Spleen (tissue), 7 donors: ENCODE measurements around the gene TGDS.
"Not testable (repeated sequence)": the region's sequence is repeated elsewhere in the genome, so short reads cannot be mapped to it uniquely, and the experiment has no call there.

Experiments used
- POLR2AphosphoS5 ChIP-seq, 3 donors: sonication (generic); formaldehyde crosslinking; IDR thresholded peaks; one replicate each; pipeline ENCODE4 v1.5.1; 2017; ENCODE audit warnings: antibody characterized with exemption in 3 of 3
- TF ChIP-seq, protein P1 (sequence below), 11 experiments: fragments of 200-600 bp in 7 of 11; fragments of 450-650 bp in 4 of 11; sonication (generic) in 4 of 11; IDR thresholded peaks in 8 of 11; conservative IDR thresholded peaks in 3 of 11; 1 replicate in 7 of 11; 2 replicates in 4 of 11; pipeline versions ENCODE4 v1.4.0 to v1.8.0; 2016 to 2021; ENCODE audit warnings: antibody characterized with exemption in 11 of 11, inconsistent platforms in 4 of 11, mild to moderate bottlenecking in 1 of 11
- donor health status: DM: no; HTN: no; CAD: no; lungs with moderate emphysema.
- donor health status: DM: no; HTN: no; CAD: no.
- donor health status: DM: no; HTN: no; CAD: no.

DNA sequence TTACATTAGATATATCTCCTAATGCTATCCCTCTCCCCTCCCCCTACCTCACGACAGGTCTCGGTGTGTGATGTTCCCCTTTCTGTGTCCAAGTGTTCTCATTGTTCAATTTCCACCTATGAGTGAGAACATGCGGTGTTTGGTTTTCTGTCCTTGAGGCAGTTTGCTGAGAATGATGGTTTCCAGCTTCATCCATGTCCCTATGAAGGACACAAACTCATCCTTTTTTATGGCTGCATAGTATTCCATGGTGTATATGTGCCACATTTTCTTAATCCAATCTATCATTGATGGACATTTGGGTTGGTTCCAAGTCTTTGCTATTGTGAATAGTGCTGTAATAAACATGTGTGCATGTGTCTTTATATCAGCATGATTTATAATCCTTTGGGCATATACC lies 41.7 kb upstream of the TGDS start:
- TF ChIP-seq, protein P1, sequence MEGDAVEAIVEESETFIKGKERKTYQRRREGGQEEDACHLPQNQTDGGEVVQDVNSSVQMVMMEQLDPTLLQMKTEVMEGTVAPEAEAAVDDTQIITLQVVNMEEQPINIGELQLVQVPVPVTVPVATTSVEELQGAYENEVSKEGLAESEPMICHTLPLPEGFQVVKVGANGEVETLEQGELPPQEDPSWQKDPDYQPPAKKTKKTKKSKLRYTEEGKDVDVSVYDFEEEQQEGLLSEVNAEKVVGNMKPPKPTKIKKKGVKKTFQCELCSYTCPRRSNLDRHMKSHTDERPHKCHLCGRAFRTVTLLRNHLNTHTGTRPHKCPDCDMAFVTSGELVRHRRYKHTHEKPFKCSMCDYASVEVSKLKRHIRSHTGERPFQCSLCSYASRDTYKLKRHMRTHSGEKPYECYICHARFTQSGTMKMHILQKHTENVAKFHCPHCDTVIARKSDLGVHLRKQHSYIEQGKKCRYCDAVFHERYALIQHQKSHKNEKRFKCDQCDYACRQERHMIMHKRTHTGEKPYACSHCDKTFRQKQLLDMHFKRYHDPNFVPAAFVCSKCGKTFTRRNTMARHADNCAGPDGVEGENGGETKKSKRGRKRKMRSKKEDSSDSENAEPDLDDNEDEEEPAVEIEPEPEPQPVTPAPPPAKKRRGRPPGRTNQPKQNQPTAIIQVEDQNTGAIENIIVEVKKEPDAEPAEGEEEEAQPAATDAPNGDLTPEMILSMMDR (IDR thresholded peaks at IDR 0.05 in 8 of 11, conservative IDR thresholded peaks at IDR 0.05 in 3 of 11), result not testable (repeated sequence)
- not testable (repeated sequence) for TF ChIP-seq POLR2AphosphoS5 (IDR thresholded peaks at IDR 0.05)
